IMR-90 (cell line): ENCODE results near the gene NR6A1. TPM values are rescaled to one million over a fixed set of nuclear protein-coding genes. Genes with fewer than 3 reads are reported as not detected.

Experiments used
- ATAC-seq: fragments of 200-7000 bp; cut with Tn5 transposase; 2 replicates; pipeline ENCODE4 v1.9.1; 2020; ENCODE audit warnings: low read depth, mild to moderate bottlenecking, moderate library complexity
- BruUV-seq: library from RNA; stranded (reverse); fragments of 400-500 nt; replicated peaks from 2 replicates; lab custom pipeline; 2021; lab: Mats Ljungman, UMichigan
- CTCF ChIA-PET: fragments of 300-600 bp; formaldehyde crosslinking; extraction: SDS; loops from one replicate; lab custom pipeline; 2021; ENCODE audit warnings: antibody characterized with exemption; lab: Yijun Ruan, JAX
- POLR2A ChIA-PET: fragments of 300-600 bp; sonication (Branson Sonifier 250); formaldehyde crosslinking; loops from one replicate; lab custom pipeline; 2022; ENCODE audit warnings: antibody characterized with exemption; ENCODE audit not compliant: unreplicated experiment; lab: Charles Lee
- DNase-seq: peaks from one replicate; pipeline ENCODE4 v3.0.0; 2013
- H2AFZ ChIP-seq: replicated peaks from 2 replicates; pipeline ENCODE3; 2013; ENCODE audit warnings: low read length, mild to moderate bottlenecking; ENCODE audit not compliant: poor library complexity
- H2AK5ac ChIP-seq: 2 replicates; pipeline ENCODE4 v1.6.1; 2013; ENCODE audit warnings: low read depth, low read length, inconsistent platforms
- H2AK9ac ChIP-seq: replicated peaks from 2 replicates; pipeline ENCODE3; 2013; ENCODE audit warnings: mild to moderate bottlenecking, low read depth, low read length, moderate library complexity; ENCODE audit not compliant: poor library complexity
- H2BK120ac ChIP-seq: 2 replicates; pipeline ENCODE4 v1.6.1; 2013; ENCODE audit warnings: low read depth, low read length, inconsistent platforms
- H2BK15ac ChIP-seq: 3 replicates; pipeline ENCODE4 v1.6.1; 2013; ENCODE audit warnings: low read depth, low read length, inconsistent platforms
- H2BK20ac ChIP-seq: 2 replicates; pipeline ENCODE4 v1.6.1; 2013; ENCODE audit warnings: low read depth, mild to moderate bottlenecking, inconsistent platforms, low read length, moderate library complexity
- H2BK5ac ChIP-seq: 2 replicates; pipeline ENCODE4 v1.6.1; 2013; ENCODE audit warnings: mild to moderate bottlenecking, low read depth, low read length, inconsistent platforms; ENCODE audit not compliant: poor library complexity, severe bottlenecking
- H3K14ac ChIP-seq: replicated peaks from 2 replicates; pipeline ENCODE4 v1.6.1; 2013; ENCODE audit warnings: low read depth, low read length, inconsistent platforms
- H3K18ac ChIP-seq: 2 replicates; pipeline ENCODE4 v1.6.1; 2013; ENCODE audit warnings: low read depth, low read length, control low read depth
- H3K23ac ChIP-seq: 2 replicates; pipeline ENCODE4 v1.6.1; 2013; ENCODE audit warnings: low read depth, low read length, inconsistent platforms
- H3K27ac ChIP-seq: 2 replicates; pipeline ENCODE4 v1.5.1; 2013; ENCODE audit warnings: mild to moderate bottlenecking, control low read depth, low read length; ENCODE audit not compliant: insufficient read depth
- H3K27me3 ChIP-seq: 2 replicates; pipeline ENCODE4 v1.6.1; 2013; ENCODE audit warnings: low read length; ENCODE audit not compliant: control insufficient read depth, insufficient read depth
- H3K36me3 ChIP-seq: 2 replicates; pipeline ENCODE4 v1.6.1; 2013; ENCODE audit warnings: low read length, mixed read lengths; ENCODE audit not compliant: control insufficient read depth, insufficient read depth
- H3K4ac ChIP-seq: 2 replicates; pipeline ENCODE4 v1.6.1; 2013; ENCODE audit warnings: low read depth, low read length, inconsistent platforms
- H3K4me1 ChIP-seq: 2 replicates; pipeline ENCODE4 v1.6.1; 2013; ENCODE audit warnings: low read length, mixed read lengths; ENCODE audit not compliant: control insufficient read depth, insufficient read depth
- H3K4me2 ChIP-seq: 2 replicates; pipeline ENCODE4 v1.6.1; 2013; ENCODE audit warnings: low read depth, mild to moderate bottlenecking, control low read depth, low read length, moderate library complexity
- H3K4me3 ChIP-seq: 2 replicates; pipeline ENCODE4 v1.5.1; 2013; ENCODE audit warnings: low read depth, mild to moderate bottlenecking, control low read depth, low read length, moderate library complexity; ENCODE audit not compliant: insufficient read depth
- H3K56ac ChIP-seq: 2 replicates; pipeline ENCODE4 v1.6.1; 2013; ENCODE audit warnings: low read length, inconsistent platforms; ENCODE audit not compliant: insufficient read depth; ENCODE audit errors: extremely low read depth
- H3K79me1 ChIP-seq, 2 experiments: 2 replicates each; pipeline ENCODE4 v1.6.1; 2013; ENCODE audit warnings: low read length in 2 of 2, inconsistent platforms in 1 of 2, low read depth in 1 of 2
- H3K9ac ChIP-seq: 2 replicates; pipeline ENCODE4 v1.6.1; 2013; ENCODE audit warnings: low read depth, low read length, control low read depth
- H3K9me1 ChIP-seq: 2 replicates; pipeline ENCODE4 v1.6.1; 2013; ENCODE audit warnings: low read length, inconsistent platforms; ENCODE audit not compliant: insufficient read depth
- H3K9me3 ChIP-seq: 2 replicates; pipeline ENCODE4 v1.6.1; 2013; ENCODE audit warnings: low read length; ENCODE audit not compliant: control insufficient read depth, insufficient read depth
- H4K20me1 ChIP-seq: 2 replicates; pipeline ENCODE4 v1.6.1; 2013; ENCODE audit warnings: low read length, inconsistent platforms; ENCODE audit not compliant: insufficient read depth
- H4K5ac ChIP-seq: 2 replicates; pipeline ENCODE4 v1.6.1; 2013; ENCODE audit warnings: mild to moderate bottlenecking, low read depth, low read length, control low read depth
- H4K8ac ChIP-seq, 2 experiments: 2 replicates each; pipeline ENCODE4 v1.6.1; 2013; ENCODE audit warnings: low read depth in 2 of 2, low read length in 2 of 2, control low read depth in 1 of 2, inconsistent platforms in 1 of 2
- H4K91ac ChIP-seq: 2 replicates; pipeline ENCODE4 v1.6.1; 2013; ENCODE audit warnings: low read depth, low read length, inconsistent platforms; ENCODE audit not compliant: insufficient read depth
- CEBPB ChIP-seq: IDR thresholded peaks from 2 replicates; pipeline ENCODE4 v1.6.1; 2012; ENCODE audit warnings: low read depth, low read length, improper control_type of control experiment
- CTCF ChIP-seq: conservative IDR thresholded peaks from 2 replicates; pipeline ENCODE4 v1.5.1; 2012; ENCODE audit warnings: mild to moderate bottlenecking, low read depth, low read length, improper control_type of control experiment
- WGBS, 2 experiments: methylation state at CpG; one replicate each; pipeline versions ENCODE4 v1.1.5 to v1.1.7; 2013; ENCODE audit warnings: missing lambda C conversion rate in 2 of 2; ENCODE audit not compliant: insufficient read length in 1 of 2; ENCODE audit errors: extremely low coverage in 2 of 2; 5-methylcytosine and 5-hydroxymethylcytosine counted together
- dilution Hi-C: fragments of 300-500 bp; cut with HindIII; formaldehyde crosslinking; loops from one replicate; pipeline ENCODE4 v1.14.3; 2018; ENCODE audit warnings: low sequenced_read_pairs; ENCODE audit not compliant: unreplicated experiment
- in situ Hi-C: fragments of 300-500 bp; cut with MboI; formaldehyde crosslinking; loops from 3 replicates; pipeline ENCODE4 v1.14.3; 2019; ENCODE audit warnings: low sequenced_read_pairs, inconsistent platforms, mixed read lengths
- intact Hi-C: fragments of 100-400 bp; cut with micrococcal nuclease; formaldehyde crosslinking; loops from 2 replicates; pipeline ENCODE4 v1.10.0; 2022
- polyA plus RNA-seq, 3 experiments: library from polyadenylated mRNA; depleted of rRNA; stranded (reverse); fragments of >200 nt; gene quantifications; 2 replicates each; pipeline ENCODE4 v1.2.3, GENCODE V29; 2012; ENCODE audit warnings: low replicate concordance in 1 of 3
- total RNA-seq: library from RNA; depleted of rRNA; stranded (reverse); fragments of >200 nt; gene quantifications from 2 replicates; pipeline ENCODE4 v1.2.3, GENCODE V29; 2012

NR6A1 gene
- total and polyA plus RNA-seq, 2 of the 4 experiments (the other 2 are of a cell fraction): 0.14 to 0.36 TPM

- intact Hi-C loops: no loop called here
- Histone ChIP-seq H3K4me2 (no peak overlapping the region), H4K5ac (no peak overlapping the region), H3K14ac (no peak overlapping the region), H2AFZ (no peak overlapping the region), H3K18ac (no peak overlapping the region), H2BK15ac (no peak overlapping the region), H4K8ac (no peak overlapping the region), H2AK5ac (no peak overlapping the region; the same call in 1 of the 2 replicates), H4K91ac (no peak overlapping the region), H2BK20ac (no peak overlapping the region), H3K9me1 (no peaks in the 10 kb centered on the region; the same call in 1 of the 2 replicates), H3K27ac (no peak overlapping the region), H3K4me1 (peaks cover 4% of the 10 kb centered on the region), H2BK120ac (no peak overlapping the region), H4K20me1 (no peaks in the 10 kb centered on the region), H2BK5ac (no peak overlapping the region), H3K9me3 (no peaks in the 10 kb centered on the region), H3K56ac (no peak overlapping the region), H3K79me1 (no peaks in the 10 kb centered on the region), H3K27me3 (no peaks in the 10 kb centered on the region), H3K4ac (no peak overlapping the region), H3K4me3 (no peak overlapping the region), H2AK9ac (no peak overlapping the region), H3K9ac (no peak overlapping the region), H3K36me3 (no peaks in the 10 kb centered on the region), H3K23ac (no peak overlapping the region)
- no peak for DNase-seq
- no CpG with 5 or more reads among the region's 6 CpGs for WGBS, 2 experiments
- in situ Hi-C loops: no loop called here
- CTCF ChIA-PET: interaction anchor here (3.6 kb wide), 1 partner anchor 25 kb away, joined by 12 read pairs; no protein-coding TSS in a partner anchor
- POLR2A ChIA-PET: no interaction called here
- no peak for ATAC-seq
- no TSS peak for BruUV-seq
- dilution Hi-C loops: no loop called here
- TF ChIP-seq CEBPB: no peak
- no peak for TF ChIP-seq CTCF
These were observed 194.4 kb downstream of the NR6A1 start for GRCh38 chr9:124576751-124577150.
